Vagina (tissue), 2 donors: Measurements from ENCODE around the gene RABL6. TPM values are rescaled to one million over a fixed set of nuclear protein-coding genes. Genes with fewer than 3 reads are reported as not detected.
"Not testable (repeated sequence)": the region's sequence is repeated elsewhere in the genome, so short reads cannot be mapped to it uniquely, and the experiment has no call there.

ENCODE experiments used
- DNase-seq, 2 donors: peaks; one replicate each; pipeline ENCODE4 v3.0.0-alpha.2; 2017; ENCODE audit errors: extremely low spot score in 2 of 2
- H3K27ac ChIP-seq: fragments of 200-600 bp; sonication (generic); one replicate; pipeline ENCODE4 v1.5.1; 2019
- H3K27me3 ChIP-seq: fragments of 200-600 bp; sonication (generic); one replicate; pipeline ENCODE4 v1.5.1; 2019
- H3K36me3 ChIP-seq, 2 donors: fragments of 200-600 bp; sonication (generic); one replicate each; pipeline ENCODE4 v1.5.1; 2017 to 2019
- H3K4me1 ChIP-seq: fragments of 200-600 bp; sonication (generic); one replicate; pipeline ENCODE4 v1.5.1; 2019
- H3K4me3 ChIP-seq, 2 donors: fragments of 200-600 bp; sonication (generic); 1 replicate in 1 of 2; 2 replicates in 1 of 2; pipeline ENCODE4 v1.5.1; 2016 to 2019
- H3K9me3 ChIP-seq: fragments of 200-600 bp; sonication (generic); one replicate; pipeline ENCODE4 v1.5.1; 2019
- POLR2A ChIP-seq, 2 donors: fragments of 450-650 bp; IDR thresholded peaks; one replicate each; pipeline ENCODE4 v1.6.1; 2017; ENCODE audit warnings: antibody characterized with exemption in 2 of 2, mild to moderate bottlenecking in 2 of 2, moderate library complexity in 2 of 2
- POLR2AphosphoS5 ChIP-seq, 2 donors: sonication (generic); formaldehyde crosslinking; IDR thresholded peaks; one replicate each; pipeline ENCODE4 v1.9.0; 2017; ENCODE audit warnings: antibody characterized with exemption in 2 of 2, mild to moderate bottlenecking in 2 of 2, low read depth in 1 of 2; ENCODE audit not compliant: insufficient read depth in 1 of 2
- intact Hi-C: fragments of 100-400 bp; cut with DNase I; formaldehyde crosslinking; loops from one replicate; pipeline ENCODE4 v1.15.1; 2023
- total RNA-seq: library from RNA; depleted of rRNA; stranded (reverse); fragments of >200 nt; gene quantifications from one replicate; pipeline ENCODE4 v1.2.3, GENCODE V29; 2016
- TF ChIP-seq, protein P1 (sequence below), 3 experiments: fragments of 450-650 bp in 2 of 3; fragments of 200-600 bp in 1 of 3; sonication (generic) in 1 of 3; IDR thresholded peaks; one replicate each; pipeline ENCODE4 v1.5.1; 2017 to 2019; ENCODE audit warnings: antibody characterized with exemption in 3 of 3, mild to moderate bottlenecking in 2 of 3, moderate library complexity in 2 of 3

RABL6 gene
- total RNA-seq, 1 donor from 2014 or later, result 31.7 TPM

DNA sequence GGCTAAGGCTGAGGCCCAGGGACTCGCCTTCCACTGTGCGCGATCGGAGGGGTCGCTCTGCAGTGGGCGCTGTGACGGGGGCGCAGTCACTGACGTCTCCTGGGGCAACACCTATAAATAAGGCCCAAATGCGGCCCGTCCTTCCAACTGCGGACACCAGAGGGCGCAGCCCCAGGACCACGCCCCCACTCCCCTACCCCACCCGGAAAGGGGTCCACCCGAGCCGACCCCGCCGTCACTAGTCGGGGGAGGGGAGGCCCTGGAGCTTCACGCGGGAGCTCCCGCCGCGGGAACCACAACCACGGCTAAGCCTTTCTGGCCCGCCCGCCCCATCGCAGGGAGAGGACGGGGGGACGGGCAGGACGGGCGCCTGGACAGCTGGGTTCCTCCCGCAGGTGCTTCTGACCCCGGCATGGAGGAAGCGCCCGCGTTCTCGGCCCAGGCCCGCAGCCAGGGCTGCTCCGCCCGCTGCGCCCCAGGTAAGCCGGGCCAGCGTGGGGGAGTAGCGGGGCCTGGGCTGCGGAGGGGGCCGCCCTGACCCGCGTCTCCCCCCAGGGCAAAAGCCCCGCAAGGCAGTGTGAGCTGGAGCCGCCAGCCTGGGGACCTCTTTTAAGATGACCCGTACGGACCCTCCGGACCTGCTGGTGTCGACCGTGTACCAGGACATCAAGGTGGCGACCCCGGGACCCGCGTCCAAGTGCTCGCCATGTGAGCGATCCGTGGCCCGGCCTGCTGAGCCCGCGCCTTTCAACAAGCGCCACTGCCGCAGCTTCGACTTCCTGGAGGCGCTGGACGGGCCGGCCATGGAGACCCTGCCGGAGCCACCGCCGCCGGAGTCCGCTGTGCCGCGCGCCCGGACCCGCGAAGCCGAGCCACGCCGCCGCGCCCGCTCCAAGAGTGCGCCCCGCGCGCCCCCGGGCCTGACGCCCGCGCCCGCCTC, 36.3 kb downstream of the RABL6 start:
- DNase-seq, intact Hi-C loops, H3K27ac ChIP-seq, H3K9me3 ChIP-seq: not testable (repeated sequence)
- Histone ChIP-seq H3K27me3 (peaks cover 21% of the 10 kb centered on the region), H3K4me1 (peaks cover 65% of the 10 kb centered on the region), H3K36me3 (peaks cover 0 to 11% of the 10 kb centered on the region in 2 donors), H3K4me3 (peak overlapping the region in 1 of 2 donors; percentile 34)
- TF ChIP-seq, protein P1, sequence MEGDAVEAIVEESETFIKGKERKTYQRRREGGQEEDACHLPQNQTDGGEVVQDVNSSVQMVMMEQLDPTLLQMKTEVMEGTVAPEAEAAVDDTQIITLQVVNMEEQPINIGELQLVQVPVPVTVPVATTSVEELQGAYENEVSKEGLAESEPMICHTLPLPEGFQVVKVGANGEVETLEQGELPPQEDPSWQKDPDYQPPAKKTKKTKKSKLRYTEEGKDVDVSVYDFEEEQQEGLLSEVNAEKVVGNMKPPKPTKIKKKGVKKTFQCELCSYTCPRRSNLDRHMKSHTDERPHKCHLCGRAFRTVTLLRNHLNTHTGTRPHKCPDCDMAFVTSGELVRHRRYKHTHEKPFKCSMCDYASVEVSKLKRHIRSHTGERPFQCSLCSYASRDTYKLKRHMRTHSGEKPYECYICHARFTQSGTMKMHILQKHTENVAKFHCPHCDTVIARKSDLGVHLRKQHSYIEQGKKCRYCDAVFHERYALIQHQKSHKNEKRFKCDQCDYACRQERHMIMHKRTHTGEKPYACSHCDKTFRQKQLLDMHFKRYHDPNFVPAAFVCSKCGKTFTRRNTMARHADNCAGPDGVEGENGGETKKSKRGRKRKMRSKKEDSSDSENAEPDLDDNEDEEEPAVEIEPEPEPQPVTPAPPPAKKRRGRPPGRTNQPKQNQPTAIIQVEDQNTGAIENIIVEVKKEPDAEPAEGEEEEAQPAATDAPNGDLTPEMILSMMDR (IDR thresholded peaks at IDR 0.05), result peak in 2 of 3 experiments; percentile 47 to 49

DNA sequence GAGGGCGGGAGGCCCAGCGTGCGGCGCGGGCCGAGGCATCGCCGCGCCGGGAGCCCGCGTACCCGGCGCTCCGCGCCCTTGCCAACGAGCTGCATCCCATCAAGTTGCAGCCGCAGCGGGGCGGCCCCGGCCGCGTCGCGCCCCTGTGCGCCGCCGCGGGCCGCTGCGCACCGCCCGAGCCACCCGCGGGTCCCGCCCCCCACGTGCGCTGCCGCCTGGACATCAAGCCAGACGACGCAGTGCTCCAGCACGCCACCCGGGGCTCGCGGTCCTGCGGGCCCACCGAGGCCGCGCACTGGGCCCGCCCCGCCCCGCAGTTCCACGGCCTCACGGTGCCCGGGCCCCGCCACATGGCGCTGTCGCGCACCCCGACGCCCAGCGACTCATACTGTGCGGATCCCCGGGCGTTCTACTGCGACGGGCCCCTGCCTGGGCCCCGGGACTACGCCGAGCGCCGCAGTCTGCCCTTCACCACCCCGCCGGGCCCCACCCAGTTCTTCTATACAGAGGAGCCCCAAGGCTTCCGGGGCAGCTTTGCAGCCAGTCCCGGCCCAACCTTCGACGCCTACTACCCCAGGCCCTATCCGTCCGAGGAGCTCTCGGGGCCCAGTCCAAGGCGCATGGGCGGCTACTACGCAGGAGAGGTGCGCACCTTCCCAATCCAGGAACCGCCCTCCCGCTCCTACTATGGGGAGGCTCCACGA, 37.2 kb downstream of the RABL6 start:
- intact Hi-C loops, result no loop called here
- Histone ChIP-seq H3K27ac (no peak overlapping the region), H3K4me3 (no peak overlapping the region), H3K4me1 (peaks cover 69% of the 10 kb centered on the region), H3K9me3 (no peaks in the 10 kb centered on the region), H3K27me3 (peaks cover 21% of the 10 kb centered on the region), H3K36me3 (peaks cover 0 to 6% of the 10 kb centered on the region in 2 donors)
- no peak for TF ChIP-seq POLR2A (IDR thresholded peaks at IDR 0.05)
- no peak for TF ChIP-seq POLR2AphosphoS5 (IDR thresholded peaks at IDR 0.05; ENCODE audit: insufficient read depth in 1 of 2, low read depth in 1 of 2)
- TF ChIP-seq, protein P1 (IDR thresholded peaks at IDR 0.05), result no peak
- DNase-seq, result no peak

- H3K4me1 ChIP-seq, result peaks cover 77% of the 10 kb centered on the region
- H3K27ac ChIP-seq, result no peak overlapping the region
- H3K9me3 ChIP-seq, result no peaks in the 10 kb centered on the region
- no peak for DNase-seq
- intact Hi-C loops, result no loop called here
- peak overlapping the region in 1 of 2 donors; percentile 71 for H3K4me3 ChIP-seq
- H3K27me3 ChIP-seq, result peaks cover 21% of the 10 kb centered on the region
- no peaks in the 10 kb centered on the region for H3K36me3 ChIP-seq
- TF ChIP-seq POLR2A (IDR thresholded peaks at IDR 0.05) (no peak), POLR2AphosphoS5 (IDR thresholded peaks at IDR 0.05; ENCODE audit: insufficient read depth in 1 of 2, low read depth in 1 of 2) (no peak)
- TF ChIP-seq, protein P1 (IDR thresholded peaks at IDR 0.05), result no peak
Observed at GRCh38 chr9:136845465-136846260, 37.9 kb downstream of the RABL6 start.

DNA sequence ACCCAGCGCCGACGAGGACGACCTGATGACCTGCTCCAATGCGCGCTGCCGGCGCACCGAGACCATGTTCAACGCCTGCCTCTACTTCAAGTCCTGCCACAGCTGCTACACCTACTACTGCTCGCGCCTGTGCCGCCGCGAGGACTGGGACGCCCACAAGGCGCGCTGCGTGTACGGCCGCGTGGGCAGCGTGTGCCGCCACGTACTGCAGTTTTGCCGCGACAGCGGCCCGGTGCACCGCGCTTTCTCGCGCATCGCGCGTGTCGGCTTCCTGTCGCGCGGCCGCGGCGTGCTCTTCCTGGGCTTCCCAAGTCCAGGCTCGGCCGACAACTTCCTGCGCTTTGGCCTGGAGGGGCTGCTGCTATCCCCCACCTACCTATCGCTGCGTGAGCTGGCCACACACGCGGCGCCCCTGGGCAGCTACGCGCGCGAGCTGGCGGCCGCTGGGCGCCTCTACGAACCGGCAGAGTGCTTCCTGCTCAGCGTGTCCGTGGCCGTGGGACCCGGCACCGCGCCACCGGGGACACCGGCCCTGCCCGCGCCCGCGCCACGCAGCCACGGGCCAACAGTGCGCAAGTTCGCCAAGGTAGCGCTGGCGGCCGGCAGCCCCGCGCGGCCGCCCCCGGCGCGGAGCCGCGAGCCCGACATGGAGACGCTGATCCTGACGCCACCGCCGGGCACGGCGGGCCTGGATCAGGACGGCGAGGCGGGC, 38.8 kb downstream of the RABL6 start:
- intact Hi-C loops, result no loop called here
- no peaks in the 10 kb centered on the region for H3K9me3 ChIP-seq
- TF ChIP-seq POLR2AphosphoS5 (IDR thresholded peaks at IDR 0.05; ENCODE audit: insufficient read depth in 1 of 2, low read depth in 1 of 2) (no peak), POLR2A (IDR thresholded peaks at IDR 0.05) (no peak)
- TF ChIP-seq, protein P1 (IDR thresholded peaks at IDR 0.05), result no peak
- H3K4me3 ChIP-seq, result peak overlapping the region; percentile 71 to 72
- H3K27me3 ChIP-seq, result peaks cover 21% of the 10 kb centered on the region
- H3K36me3 ChIP-seq, result no peaks in the 10 kb centered on the region
- no peak overlapping the region for H3K27ac ChIP-seq
- DNase-seq, result no peak
- peaks cover 74% of the 10 kb centered on the region for H3K4me1 ChIP-seq
